ENCODE measurements around the gene MBD4.
"Not testable (repeated sequence)": the region's sequence is repeated elsewhere in the genome, so short reads cannot be mapped to it uniquely, and the experiment has no call there.

Gene MBD4

DNA sequence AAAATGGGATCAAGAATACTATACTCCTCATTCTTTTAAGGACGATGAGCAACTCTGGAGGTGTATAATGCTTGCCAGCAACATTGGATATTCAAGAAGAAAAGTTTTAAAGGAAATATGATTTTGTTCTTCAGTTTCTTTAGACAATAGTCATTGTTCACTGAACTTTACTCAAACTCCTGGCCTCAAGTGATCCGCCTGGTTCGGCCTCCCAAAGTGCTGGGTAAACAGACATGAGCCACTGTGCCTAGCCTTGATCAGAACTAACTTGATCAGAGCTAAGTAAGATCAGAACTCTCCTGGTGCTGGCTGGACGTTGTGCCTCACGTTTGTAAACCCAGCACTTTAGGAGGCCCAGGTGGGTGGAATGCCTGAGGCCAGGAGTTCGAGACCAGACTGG is 23.9 kb downstream of the MBD4 start:
- TF ChIP-seq, protein P1, sequence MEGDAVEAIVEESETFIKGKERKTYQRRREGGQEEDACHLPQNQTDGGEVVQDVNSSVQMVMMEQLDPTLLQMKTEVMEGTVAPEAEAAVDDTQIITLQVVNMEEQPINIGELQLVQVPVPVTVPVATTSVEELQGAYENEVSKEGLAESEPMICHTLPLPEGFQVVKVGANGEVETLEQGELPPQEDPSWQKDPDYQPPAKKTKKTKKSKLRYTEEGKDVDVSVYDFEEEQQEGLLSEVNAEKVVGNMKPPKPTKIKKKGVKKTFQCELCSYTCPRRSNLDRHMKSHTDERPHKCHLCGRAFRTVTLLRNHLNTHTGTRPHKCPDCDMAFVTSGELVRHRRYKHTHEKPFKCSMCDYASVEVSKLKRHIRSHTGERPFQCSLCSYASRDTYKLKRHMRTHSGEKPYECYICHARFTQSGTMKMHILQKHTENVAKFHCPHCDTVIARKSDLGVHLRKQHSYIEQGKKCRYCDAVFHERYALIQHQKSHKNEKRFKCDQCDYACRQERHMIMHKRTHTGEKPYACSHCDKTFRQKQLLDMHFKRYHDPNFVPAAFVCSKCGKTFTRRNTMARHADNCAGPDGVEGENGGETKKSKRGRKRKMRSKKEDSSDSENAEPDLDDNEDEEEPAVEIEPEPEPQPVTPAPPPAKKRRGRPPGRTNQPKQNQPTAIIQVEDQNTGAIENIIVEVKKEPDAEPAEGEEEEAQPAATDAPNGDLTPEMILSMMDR (IDR thresholded peaks at IDR 0.05; ENCODE audit: low read depth, low read length), result no peak
- in situ Hi-C loops (cut with HindIII; ENCODE audit: low sequenced_read_pairs), result no loop called here
- H3K4me3 ChIP-seq (ENCODE audit: low read depth, low read length), result no peak overlapping the region
- no peak for DNase-seq (ENCODE audit: low read depth, low spot score)

DNA sequence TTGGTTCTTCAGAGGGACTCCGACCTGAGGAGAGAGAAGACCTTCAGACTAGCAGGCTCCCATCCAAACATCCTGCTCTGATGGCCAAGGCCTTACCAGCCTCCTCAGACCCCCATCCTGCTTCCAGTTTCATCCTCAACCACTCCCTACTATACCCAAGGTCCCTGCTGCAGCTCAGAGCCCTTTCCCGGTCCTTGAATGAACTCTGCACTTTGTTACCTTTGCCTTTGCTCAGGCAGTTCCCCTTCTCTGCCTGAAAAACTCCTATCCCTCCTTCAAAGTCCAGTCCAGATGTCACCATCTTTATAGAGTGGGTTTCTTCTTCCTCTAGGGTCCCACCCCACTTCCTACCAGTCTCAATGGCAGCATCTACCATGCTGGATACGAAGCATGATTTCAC is 24.4 kb downstream of the MBD4 start:
- TF ChIP-seq, protein P1 (IDR thresholded peaks at IDR 0.05; ENCODE audit: low read depth, low read length), result no peak
- DNase-seq (ENCODE audit: low read depth, low spot score), result no peak
- in situ Hi-C loops (cut with HindIII; ENCODE audit: low sequenced_read_pairs), result no loop called here
- H3K4me3 ChIP-seq (ENCODE audit: low read depth, low read length), result no peak overlapping the region

DNA sequence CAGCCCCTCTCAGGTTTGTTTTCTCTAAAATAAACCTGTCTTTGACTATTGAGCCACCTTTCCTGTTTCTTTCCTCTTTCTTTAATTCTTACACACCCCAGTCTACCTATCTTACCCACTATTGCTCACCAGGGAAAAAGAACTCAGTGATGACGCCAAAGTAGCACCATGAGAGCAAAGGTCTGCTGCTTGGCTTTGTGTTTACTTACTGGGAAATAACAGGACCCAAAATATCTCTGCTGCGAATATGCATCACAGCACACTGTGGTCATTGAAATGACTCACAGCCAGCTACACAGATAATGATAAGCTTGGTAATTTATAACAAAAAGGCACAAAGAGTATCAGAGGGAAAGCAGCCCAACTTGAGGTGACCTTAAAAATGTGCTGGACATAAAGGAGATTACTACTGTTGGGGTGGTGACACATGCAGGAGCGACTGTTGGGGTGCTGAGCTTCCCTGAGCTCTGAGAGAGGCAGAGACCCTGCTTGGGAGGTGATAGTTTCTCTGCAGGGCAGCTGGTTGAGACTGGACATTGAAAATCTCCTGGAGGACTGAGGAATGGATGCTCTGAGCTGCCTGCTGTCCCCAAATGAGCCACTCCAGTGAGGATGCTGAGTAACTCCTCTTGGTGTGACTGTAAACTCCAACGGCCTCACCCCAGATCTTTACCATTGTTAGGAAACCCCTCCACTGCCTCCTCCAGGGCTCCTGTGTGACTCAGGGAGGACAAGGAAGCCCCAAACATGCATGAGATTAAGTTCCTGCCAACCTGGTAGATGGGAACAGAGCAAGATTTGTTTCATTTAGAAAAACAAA is 25.9 kb downstream of the MBD4 start:
- peak; percentile 92 for DNase-seq (ENCODE audit: low read depth, low spot score)
- in situ Hi-C loops (cut with HindIII; ENCODE audit: low sequenced_read_pairs), result no loop called here
- TF ChIP-seq, protein P1 (IDR thresholded peaks at IDR 0.05; ENCODE audit: low read depth, low read length), result no peak
- no peak overlapping the region for H3K4me3 ChIP-seq (ENCODE audit: low read depth, low read length)

- DNase-seq (ENCODE audit: low read depth, low spot score); H3K4me3 ChIP-seq (ENCODE audit: low read depth, low read length); in situ Hi-C loops (cut with HindIII; ENCODE audit: low sequenced_read_pairs): not testable (repeated sequence)
These were observed 26.5 kb downstream of the MBD4 start for GRCh38 chr3:129413238-129413637.

- H3K4me3 ChIP-seq (ENCODE audit: low read depth, low read length), result no peak overlapping the region
- TF ChIP-seq, protein P1 (IDR thresholded peaks at IDR 0.05; ENCODE audit: low read depth, low read length), result no peak
- peak; percentile 54 for DNase-seq (ENCODE audit: low read depth, low spot score)
These were observed 27.1 kb downstream of the MBD4 start for GRCh38 chr3:129412542-129413198.

DNA sequence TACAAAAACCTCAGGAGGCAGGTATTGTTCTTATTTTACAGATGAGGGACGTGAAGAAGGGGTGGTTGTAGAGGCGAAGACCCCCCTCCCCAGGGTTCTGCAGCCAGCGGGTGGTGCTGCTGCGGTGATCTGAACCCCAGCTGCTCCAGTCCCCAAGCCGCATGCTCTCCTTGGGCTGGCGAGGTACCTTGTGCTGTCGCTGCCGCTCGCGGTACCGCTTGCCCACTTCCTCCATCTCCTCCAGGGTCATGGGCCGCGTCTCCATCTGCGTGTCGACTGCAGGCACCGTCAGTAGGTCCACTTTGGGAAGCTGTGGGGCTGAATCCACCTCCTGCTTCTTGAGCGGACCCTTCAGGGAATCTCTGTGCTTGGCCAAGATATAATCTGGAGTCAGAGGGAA is 28.8 kb downstream of the MBD4 start:
- no peak for DNase-seq (ENCODE audit: low read depth, low spot score)
- H3K4me3 ChIP-seq (ENCODE audit: low read depth, low read length), result no peak overlapping the region
- in situ Hi-C loops (cut with HindIII; ENCODE audit: low sequenced_read_pairs), result no loop called here
- TF ChIP-seq, protein P1 (IDR thresholded peaks at IDR 0.05; ENCODE audit: low read depth, low read length), result no peak

More at GRCh38 chr3:129412542-129413198, 27.1 kb downstream of the MBD4 start:
- in situ Hi-C loops (cut with HindIII; ENCODE audit: low sequenced_read_pairs), result no loop called here

DNA sequence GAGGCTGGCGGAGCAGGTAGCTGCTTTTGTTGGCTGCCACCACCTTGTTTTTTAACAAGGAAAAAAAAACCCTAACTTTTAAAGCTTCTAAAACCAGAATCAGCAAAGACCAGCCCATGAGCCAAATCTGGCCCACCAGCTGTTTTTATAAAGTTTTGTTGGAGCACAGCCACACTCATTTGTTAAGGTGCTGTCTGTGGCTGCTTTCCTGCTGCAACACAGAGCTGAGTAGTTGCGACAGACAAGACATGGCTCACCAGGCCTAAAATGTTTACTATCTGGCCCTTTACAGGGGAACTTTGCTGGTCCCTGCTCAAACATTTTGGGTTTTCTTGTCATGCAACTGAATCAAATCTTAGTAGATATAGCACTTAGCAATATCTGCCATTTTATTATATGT is 30.2 kb downstream of the MBD4 start:
- in situ Hi-C loops (cut with HindIII; ENCODE audit: low sequenced_read_pairs), result no loop called here

More for the DNA sequence above, 30.2 kb downstream of the MBD4 start:
- no peak overlapping the region for H3K4me3 ChIP-seq (ENCODE audit: low read depth, low read length)
- peak; percentile 23 for DNase-seq (ENCODE audit: low read depth, low spot score)
- TF ChIP-seq, protein P1 (IDR thresholded peaks at IDR 0.05; ENCODE audit: low read depth, low read length), result no peak
